Esophagus muscularis mucosa (tissue), 4 donors: ENCODE results near the gene EVI5L. TPM values are rescaled to one million over a fixed set of nuclear protein-coding genes. Genes with fewer than 3 reads are reported as not detected.

Source experiments
- DNase-seq: peaks from one replicate; pipeline ENCODE4 v3.0.0-alpha.2; 2017; ENCODE audit errors: extremely low spot score
- H3K27ac ChIP-seq, 4 donors: fragments of 200-600 bp; sonication (generic); replicated peaks in 1 of 4; 1 replicate in 3 of 4; 2 replicates in 1 of 4; pipeline ENCODE4 v1.5.1; 2016 to 2019; ENCODE audit warnings: mild to moderate bottlenecking in 1 of 4
- H3K27me3 ChIP-seq, 4 donors: fragments of 200-600 bp; sonication (generic); one replicate each; pipeline versions ENCODE4 v1.5.1 to v1.6.0; 2016 to 2019
- H3K36me3 ChIP-seq, 4 donors: fragments of 200-600 bp; sonication (generic); one replicate each; pipeline ENCODE4 v1.5.1; 2016 to 2019
- H3K4me1 ChIP-seq, 4 donors: fragments of 200-600 bp; sonication (generic); one replicate each; pipeline ENCODE4 v1.5.1; 2016 to 2019
- H3K4me3 ChIP-seq, 4 donors: fragments of 200-600 bp; sonication (generic); 1 replicate in 2 of 4; 2 replicates in 2 of 4; pipeline ENCODE4 v1.5.1; 2016 to 2019; ENCODE audit warnings: mild to moderate bottlenecking in 4 of 4, moderate library complexity in 1 of 4
- H3K9me3 ChIP-seq, 4 donors: fragments of 200-600 bp; sonication (generic); 1 replicate in 3 of 4; 2 replicates in 1 of 4; pipeline ENCODE4 v1.5.1; 2016 to 2019
- EP300 ChIP-seq: sonication (generic); formaldehyde crosslinking; IDR thresholded peaks from one replicate; pipeline ENCODE4 v1.6.1; 2017; ENCODE audit warnings: antibody characterized with exemption
- POLR2A ChIP-seq: fragments of 450-650 bp; IDR thresholded peaks from one replicate; pipeline ENCODE4 v1.6.1; 2017; ENCODE audit warnings: antibody characterized with exemption, moderate library complexity, mild to moderate bottlenecking, low read depth
- POLR2AphosphoS5 ChIP-seq, 2 donors: sonication (generic); formaldehyde crosslinking; IDR thresholded peaks; one replicate each; pipeline ENCODE4 v1.6.1; 2017; ENCODE audit warnings: antibody characterized with exemption in 2 of 2
- WGBS: methylation state at CpG from one replicate; pipeline ENCODE4 v1.1.5; 2018; 5-methylcytosine and 5-hydroxymethylcytosine counted together
- intact Hi-C: fragments of 100-400 bp; cut with DNase I; formaldehyde crosslinking; loops from one replicate; pipeline ENCODE4 v1.15.1; 2023
- total RNA-seq, 4 donors: library from RNA; depleted of rRNA; stranded (reverse); fragments of >200 nt; gene quantifications; one replicate each; pipeline versions ENCODE4 v1.1.0 to v1.2.1, GENCODE V29; 2016
- TF ChIP-seq, protein P1 (sequence below), 3 experiments: fragments of 200-600 bp in 2 of 3; fragments of 450-650 bp in 1 of 3; sonication (generic) in 2 of 3; IDR thresholded peaks; one replicate each; pipeline ENCODE4 v1.5.1; 2017 to 2019; ENCODE audit warnings: antibody characterized with exemption in 3 of 3, mild to moderate bottlenecking in 2 of 3, moderate library complexity in 1 of 3

The EVI5L gene
- total RNA-seq, 4 donors from 2014 or later = 19.9 to 42.0 (median 29.2) TPM

DNA sequence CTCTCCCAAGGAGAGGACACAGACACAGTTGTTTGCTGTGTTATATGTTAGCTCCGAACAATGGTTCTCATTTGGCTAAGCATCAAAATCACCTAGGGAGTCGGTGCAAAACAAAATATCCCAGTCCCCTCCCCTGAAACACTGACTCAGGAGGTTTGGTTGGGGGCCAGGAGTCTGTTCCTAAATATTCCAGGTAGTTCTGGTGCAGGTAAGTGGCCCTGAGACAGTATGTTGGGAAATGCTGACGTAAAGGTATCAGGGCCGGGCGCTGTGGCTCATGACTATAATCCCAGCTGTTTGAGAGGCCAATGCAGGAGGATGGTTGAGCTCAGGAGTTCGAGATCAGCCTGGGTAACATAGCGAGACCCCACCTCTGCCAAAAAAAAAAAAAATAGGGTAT lies 71.3 kb downstream of the EVI5L start:
- H3K4me3 ChIP-seq = no peak overlapping the region
- DNase-seq = no peak
- peaks cover 7 to 15% (median 10%) of the 10 kb centered on the region in 4 donors for H3K36me3 ChIP-seq
- H3K27me3 ChIP-seq = peaks cover 0 to 11% (median 0%) of the 10 kb centered on the region in 4 donors
- H3K9me3 ChIP-seq = no peaks in the 10 kb centered on the region
- no peak for TF ChIP-seq POLR2A
- TF ChIP-seq POLR2AphosphoS5 (IDR thresholded peaks at IDR 0.05) = no peak
- TF ChIP-seq, protein P1, sequence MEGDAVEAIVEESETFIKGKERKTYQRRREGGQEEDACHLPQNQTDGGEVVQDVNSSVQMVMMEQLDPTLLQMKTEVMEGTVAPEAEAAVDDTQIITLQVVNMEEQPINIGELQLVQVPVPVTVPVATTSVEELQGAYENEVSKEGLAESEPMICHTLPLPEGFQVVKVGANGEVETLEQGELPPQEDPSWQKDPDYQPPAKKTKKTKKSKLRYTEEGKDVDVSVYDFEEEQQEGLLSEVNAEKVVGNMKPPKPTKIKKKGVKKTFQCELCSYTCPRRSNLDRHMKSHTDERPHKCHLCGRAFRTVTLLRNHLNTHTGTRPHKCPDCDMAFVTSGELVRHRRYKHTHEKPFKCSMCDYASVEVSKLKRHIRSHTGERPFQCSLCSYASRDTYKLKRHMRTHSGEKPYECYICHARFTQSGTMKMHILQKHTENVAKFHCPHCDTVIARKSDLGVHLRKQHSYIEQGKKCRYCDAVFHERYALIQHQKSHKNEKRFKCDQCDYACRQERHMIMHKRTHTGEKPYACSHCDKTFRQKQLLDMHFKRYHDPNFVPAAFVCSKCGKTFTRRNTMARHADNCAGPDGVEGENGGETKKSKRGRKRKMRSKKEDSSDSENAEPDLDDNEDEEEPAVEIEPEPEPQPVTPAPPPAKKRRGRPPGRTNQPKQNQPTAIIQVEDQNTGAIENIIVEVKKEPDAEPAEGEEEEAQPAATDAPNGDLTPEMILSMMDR (IDR thresholded peaks at IDR 0.05) = no peak
- TF ChIP-seq EP300 = no peak
- H3K27ac ChIP-seq = no peak overlapping the region
- WGBS = 89% methylated on average over 7 of the region's 7 CpGs
- H3K4me1 ChIP-seq = peaks cover 26 to 31% (median 30%) of the 10 kb centered on the region in 4 donors
- intact Hi-C loops = no loop called here

GRCh38 chr19:7902796-7903243 lies 72.8 kb downstream of the EVI5L start:
- peak overlapping the region; percentile 64 to 89 (median 72) for H3K4me3 ChIP-seq
- intact Hi-C loops = no loop called here
- no peak for DNase-seq
- H3K27me3 ChIP-seq = peaks cover 0 to 11% (median 0%) of the 10 kb centered on the region in 4 donors
- H3K9me3 ChIP-seq = no peaks in the 10 kb centered on the region
- H3K36me3 ChIP-seq = peaks cover 11 to 27% (median 18%) of the 10 kb centered on the region in 4 donors
- H3K4me1 ChIP-seq = peaks cover 34 to 46% (median 45%) of the 10 kb centered on the region in 4 donors
- 36% methylated on average over 17 of the region's 20 CpGs for WGBS
- H3K27ac ChIP-seq = peak overlapping the region; percentile 88 to 91 (median 90)
- no peak for TF ChIP-seq POLR2AphosphoS5 (IDR thresholded peaks at IDR 0.05)
- no peak for TF ChIP-seq POLR2A
- TF ChIP-seq, protein P1 (IDR thresholded peaks at IDR 0.05) = no peak
- TF ChIP-seq EP300 = no peak

- DNase-seq = peak; percentile 100
- Histone ChIP-seq H3K36me3 (peaks cover 11 to 29% (median 20%) of the 10 kb centered on the region in 4 donors), H3K4me1 (peaks cover 34 to 52% (median 49%) of the 10 kb centered on the region in 4 donors), H3K9me3 (no peaks in the 10 kb centered on the region), H3K4me3 (peak within 1 kb of the TSS; percentile 64 to 89 (median 72)), H3K27me3 (peaks cover 0 to 11% (median 0%) of the 10 kb centered on the region in 4 donors), H3K27ac (peak within 1 kb of the TSS; percentile 88 to 91 (median 90))
- 0% methylated on average over 2 of the region's 89 CpGs for WGBS
- TF ChIP-seq POLR2A (peak; percentile 80), POLR2AphosphoS5 (IDR thresholded peaks at IDR 0.05) (peak; percentile 92 to 99), EP300 (no peak)
- TF ChIP-seq, protein P1 (IDR thresholded peaks at IDR 0.05) = peak; percentile 45 to 88 (median 68)
- intact Hi-C loops = no loop called here
These were observed 73.4 kb downstream of the EVI5L start, which contains the start of gene MAP2K7 for GRCh38 chr19:7903244-7904073. Gene MAP2K7, plus strand, starts transcription at chr19:7903877. Its CDS starts 68 bp downstream, at chr19:7903945.

DNA sequence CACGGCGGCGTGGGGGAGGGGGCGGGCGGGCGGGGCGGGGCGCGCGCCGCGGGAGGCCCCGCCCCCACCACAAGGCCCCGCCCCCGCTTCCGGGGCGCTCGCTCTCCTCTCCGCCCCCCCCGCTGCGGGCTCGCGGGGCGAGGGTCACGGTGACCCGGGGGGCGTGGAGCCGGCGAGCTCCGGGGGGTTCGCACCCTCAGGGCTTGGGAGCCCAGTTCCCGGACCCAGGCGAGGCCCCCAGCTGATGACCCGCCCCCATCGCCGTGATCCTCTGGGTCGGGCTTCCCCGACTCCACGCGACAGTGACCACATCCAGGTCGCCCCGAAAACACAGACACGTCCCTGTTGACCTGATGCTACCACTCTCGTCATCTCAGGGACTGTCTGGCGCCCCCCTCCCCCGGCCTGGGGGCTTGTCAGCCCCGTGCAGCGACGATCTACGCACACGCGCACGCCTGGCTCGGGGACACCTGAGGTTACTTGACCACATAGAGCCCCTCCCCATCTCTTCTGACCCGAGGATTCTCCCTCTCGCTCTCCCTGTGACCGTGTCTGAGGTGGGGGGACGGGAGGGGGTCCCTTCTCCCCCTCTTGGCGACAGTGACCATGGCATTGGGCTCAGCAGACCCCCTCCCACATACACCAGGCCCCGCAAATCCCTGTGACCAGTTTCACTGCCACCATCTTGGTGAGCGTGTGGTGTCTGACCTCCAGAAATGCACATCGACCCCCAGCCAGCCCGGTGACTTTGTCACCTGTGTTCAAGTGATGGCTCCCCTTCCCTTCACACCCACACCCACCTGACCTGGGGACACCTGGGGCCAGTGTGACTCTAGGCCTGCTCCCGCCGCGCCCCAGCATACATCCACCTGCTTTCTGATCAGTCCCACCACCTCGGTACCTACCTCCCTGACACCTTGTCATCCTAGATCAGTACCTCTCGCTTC lies 74.3 kb downstream of the EVI5L start:
- H3K4me1 ChIP-seq = peaks cover 37 to 61% (median 51%) of the 10 kb centered on the region in 4 donors
- WGBS = 28% methylated on average over 22 of the region's 68 CpGs
- no peak for DNase-seq
- intact Hi-C loops = no loop called here
- peak overlapping the region; percentile 64 to 89 (median 72) for H3K4me3 ChIP-seq
- TF ChIP-seq POLR2AphosphoS5 (IDR thresholded peaks at IDR 0.05) = no peak
- TF ChIP-seq POLR2A = no peak
- TF ChIP-seq, protein P1 (IDR thresholded peaks at IDR 0.05) = no peak
- TF ChIP-seq EP300 = no peak
- peaks cover 0 to 7% (median 0%) of the 10 kb centered on the region in 4 donors for H3K27me3 ChIP-seq
- no peaks in the 10 kb centered on the region for H3K9me3 ChIP-seq
- H3K36me3 ChIP-seq = peaks cover 13 to 38% (median 26%) of the 10 kb centered on the region in 4 donors
- peak overlapping the region; percentile 82 to 91 (median 90) for H3K27ac ChIP-seq
